Caco-2 (cell line): Measurements from ENCODE around the gene MGAM2. TPM values are rescaled to one million over a fixed set of nuclear protein-coding genes. Genes with fewer than 3 reads are reported as not detected.

ENCODE experiments used
- BruUV-seq: library from RNA; stranded (reverse); fragments of 400-500 nt; replicated peaks from 2 replicates; lab custom pipeline; 2021; lab: Mats Ljungman, UMichigan
- CTCF ChIA-PET: fragments of 300-600 bp; sonication (Branson Sonifier 250); formaldehyde crosslinking; loops from one replicate; lab custom pipeline; 2022; ENCODE audit warnings: antibody characterized with exemption; lab: Charles Lee
- POLR2A ChIA-PET: fragments of 300-600 bp; sonication (Branson Sonifier 250); formaldehyde crosslinking; loops from one replicate; lab custom pipeline; 2022; ENCODE audit warnings: antibody characterized with exemption; lab: Charles Lee
- DNase-seq, 2 experiments: peaks; one replicate each; pipeline versions ENCODE4 v3.0.0 to v3.0.0-alpha.2; 2020 to 2022
- H3K27me3 ChIP-seq: replicated peaks from 2 replicates; pipeline ENCODE4 v1.6.0; 2011; ENCODE audit warnings: low read length; ENCODE audit not compliant: control insufficient read depth, insufficient read depth
- H3K36me3 ChIP-seq: 2 replicates; pipeline ENCODE4 v1.5.1; 2011; ENCODE audit warnings: low read length; ENCODE audit not compliant: control insufficient read depth, insufficient read depth
- H3K4me1 ChIP-seq: fragments of 250-450 bp; sonication (Bioruptor Pico); 2 replicates; pipeline ENCODE4 v1.5.1; 2020; ENCODE audit warnings: mild to moderate bottlenecking
- H3K4me3 ChIP-seq: 2 replicates; pipeline ENCODE4 v1.5.1; 2011; ENCODE audit warnings: low read depth, mild to moderate bottlenecking, control low read depth, low read length
- H3K9me3 ChIP-seq: fragments of 250-450 bp; sonication (Bioruptor Pico); 2 replicates; pipeline ENCODE4 v1.5.1; 2020; ENCODE audit warnings: mild to moderate bottlenecking, moderate library complexity
- H3K27ac Mint-ChIP-seq: one replicate; pipeline ENCODE4 v1.8.0; 2022; ENCODE audit warnings: mixed read lengths; ENCODE audit not compliant: unreplicated experiment
- H3K27me3 Mint-ChIP-seq: one replicate; pipeline ENCODE4 v1.8.0; 2022; ENCODE audit warnings: mixed read lengths; ENCODE audit not compliant: insufficient read depth, unreplicated experiment
- H3K36me3 Mint-ChIP-seq: one replicate; pipeline ENCODE4 v1.8.0; 2022; ENCODE audit warnings: mild to moderate bottlenecking, mixed read lengths; ENCODE audit not compliant: insufficient read depth, unreplicated experiment
- H3K4me1 Mint-ChIP-seq: one replicate; pipeline ENCODE4 v1.8.0; 2022; ENCODE audit warnings: low read depth, mixed read lengths; ENCODE audit not compliant: unreplicated experiment
- H3K4me3 Mint-ChIP-seq: one replicate; pipeline ENCODE4 v1.8.0; 2022; ENCODE audit warnings: mild to moderate bottlenecking, moderate library complexity, mixed read lengths; ENCODE audit not compliant: unreplicated experiment
- H3K9me3 Mint-ChIP-seq: one replicate; pipeline ENCODE4 v1.8.0; 2022; ENCODE audit warnings: mixed read lengths; ENCODE audit not compliant: unreplicated experiment
- intact Hi-C: fragments of 100-400 bp; cut with micrococcal nuclease; formaldehyde crosslinking; loops from one replicate; pipeline ENCODE4 v1.10.0; 2022; ENCODE audit not compliant: unreplicated experiment
- total RNA-seq: library from RNA; stranded (reverse); gene quantifications from 2 replicates; pipeline ENCODE4 v1.2.3, GENCODE V29; 2022
- TF ChIP-seq, protein P1 (sequence below), 2 experiments: fragments of 200-600 bp in 1 of 2; IDR thresholded peaks; 1 replicate in 1 of 2; 2 replicates in 1 of 2; pipeline versions ENCODE4 v1.5.1 to v1.8.0; 2011 to 2022; ENCODE audit warnings: antibody characterized with exemption in 1 of 2, control low read depth in 1 of 2, inconsistent platforms in 1 of 2, low read depth in 1 of 2, low read length in 1 of 2, mild to moderate bottlenecking in 1 of 2, moderate library complexity in 1 of 2; ENCODE audit not compliant: insufficient read depth in 1 of 2, severe bottlenecking in 1 of 2, unreplicated experiment in 1 of 2

The MGAM2 gene
- total RNA-seq, 1 experiment from 2014 or later = 0.70 TPM

DNA sequence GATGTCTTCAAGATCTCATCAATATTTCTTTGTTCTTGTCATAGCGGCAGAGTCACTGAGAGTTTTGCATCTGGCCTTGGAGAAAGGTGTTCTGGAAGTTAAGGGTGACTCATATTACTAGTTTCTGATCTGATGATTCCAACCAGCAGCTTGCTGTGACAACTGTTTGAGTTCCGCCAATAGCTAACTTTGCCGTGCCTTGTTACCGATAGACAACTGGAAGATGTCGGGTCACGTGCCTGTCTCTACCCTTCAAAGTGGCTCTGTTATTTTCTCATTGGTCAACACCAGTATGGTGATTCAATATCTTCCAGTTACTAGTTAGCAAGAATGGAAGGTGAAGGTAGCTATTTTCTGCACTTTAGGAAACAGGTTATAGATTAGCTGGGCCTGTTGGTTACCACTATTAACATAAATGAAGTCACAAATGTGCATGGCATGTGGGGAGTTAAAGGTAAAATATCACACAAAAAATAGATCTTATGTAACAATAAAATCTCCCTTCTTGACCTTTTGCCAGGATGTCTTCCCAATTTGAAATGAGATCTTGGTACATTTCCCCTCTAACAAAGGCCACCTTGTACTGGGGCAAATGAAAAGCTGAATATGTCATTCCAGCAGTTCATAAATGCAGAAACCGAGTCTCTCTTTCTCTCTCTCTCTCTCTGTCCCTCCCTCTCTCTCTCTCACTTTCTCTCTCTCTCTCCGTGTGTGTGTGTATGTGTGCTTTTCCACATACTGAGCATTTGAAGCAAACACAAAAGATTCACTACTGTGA, 2.6 kb upstream of the MGAM2 start:
- H3K27me3 Mint-ChIP-seq = no peaks in the 10 kb centered on the region
- POLR2A ChIA-PET = no interaction called here
- no peaks in the 10 kb centered on the region for H3K36me3 ChIP-seq
- intact Hi-C loops = no loop called here
- no peak for DNase-seq
- H3K4me1 Mint-ChIP-seq = peaks cover 33% of the 10 kb centered on the region
- TF ChIP-seq, protein P1, sequence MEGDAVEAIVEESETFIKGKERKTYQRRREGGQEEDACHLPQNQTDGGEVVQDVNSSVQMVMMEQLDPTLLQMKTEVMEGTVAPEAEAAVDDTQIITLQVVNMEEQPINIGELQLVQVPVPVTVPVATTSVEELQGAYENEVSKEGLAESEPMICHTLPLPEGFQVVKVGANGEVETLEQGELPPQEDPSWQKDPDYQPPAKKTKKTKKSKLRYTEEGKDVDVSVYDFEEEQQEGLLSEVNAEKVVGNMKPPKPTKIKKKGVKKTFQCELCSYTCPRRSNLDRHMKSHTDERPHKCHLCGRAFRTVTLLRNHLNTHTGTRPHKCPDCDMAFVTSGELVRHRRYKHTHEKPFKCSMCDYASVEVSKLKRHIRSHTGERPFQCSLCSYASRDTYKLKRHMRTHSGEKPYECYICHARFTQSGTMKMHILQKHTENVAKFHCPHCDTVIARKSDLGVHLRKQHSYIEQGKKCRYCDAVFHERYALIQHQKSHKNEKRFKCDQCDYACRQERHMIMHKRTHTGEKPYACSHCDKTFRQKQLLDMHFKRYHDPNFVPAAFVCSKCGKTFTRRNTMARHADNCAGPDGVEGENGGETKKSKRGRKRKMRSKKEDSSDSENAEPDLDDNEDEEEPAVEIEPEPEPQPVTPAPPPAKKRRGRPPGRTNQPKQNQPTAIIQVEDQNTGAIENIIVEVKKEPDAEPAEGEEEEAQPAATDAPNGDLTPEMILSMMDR (IDR thresholded peaks at IDR 0.05; ENCODE audit: insufficient read depth in 1 of 2, low read depth in 1 of 2, low read length in 1 of 2, severe bottlenecking in 1 of 2, unreplicated experiment in 1 of 2) = no peak
- H3K9me3 ChIP-seq = no peaks in the 10 kb centered on the region
- H3K27me3 ChIP-seq = no peaks in the 10 kb centered on the region
- no peak overlapping the region for H3K4me3 Mint-ChIP-seq
- H3K36me3 Mint-ChIP-seq = peaks cover 6% of the 10 kb centered on the region
- CTCF ChIA-PET = no interaction called here
- H3K4me1 ChIP-seq = peaks cover 26% of the 10 kb centered on the region
- no peaks in the 10 kb centered on the region for H3K9me3 Mint-ChIP-seq
- no TSS peak for BruUV-seq
- H3K27ac Mint-ChIP-seq = no peak overlapping the region
- no peak overlapping the region for H3K4me3 ChIP-seq

DNA sequence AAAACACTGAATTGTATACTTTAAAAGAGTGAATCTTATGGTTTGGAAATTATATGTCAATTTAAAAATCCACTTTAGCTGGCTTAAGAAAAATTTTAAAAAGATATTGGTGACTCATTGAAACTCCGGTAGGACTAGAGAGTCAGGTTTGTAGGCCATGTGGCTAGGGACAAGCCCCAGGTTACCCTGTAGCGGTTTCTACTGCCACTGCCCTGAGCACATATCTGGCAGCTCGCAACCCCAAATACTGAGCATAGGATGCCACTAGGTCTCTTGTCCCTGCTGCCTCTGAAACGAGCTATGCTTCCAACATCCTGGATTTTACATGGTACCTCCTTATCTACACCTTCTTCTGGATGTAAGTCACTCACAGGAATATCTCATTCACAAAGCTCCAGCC, 1.4 kb upstream of the MGAM2 start:
- intact Hi-C loops = no loop called here
- Histone ChIP-seq H3K4me3 (no peak overlapping the region), H3K36me3 (no peaks in the 10 kb centered on the region), H3K9me3 (no peaks in the 10 kb centered on the region), H3K27me3 (no peaks in the 10 kb centered on the region), H3K4me1 (peaks cover 19% of the 10 kb centered on the region)
- no peaks in the 10 kb centered on the region for H3K27me3 Mint-ChIP-seq
- no peak overlapping the region for H3K27ac Mint-ChIP-seq
- no TSS peak for BruUV-seq
- DNase-seq = no peak
- no peaks in the 10 kb centered on the region for H3K9me3 Mint-ChIP-seq
- TF ChIP-seq, protein P1 (IDR thresholded peaks at IDR 0.05; ENCODE audit: insufficient read depth in 1 of 2, low read depth in 1 of 2, low read length in 1 of 2, severe bottlenecking in 1 of 2, unreplicated experiment in 1 of 2) = no peak
- H3K4me3 Mint-ChIP-seq = no peak overlapping the region
- POLR2A ChIA-PET = no interaction called here
- H3K4me1 Mint-ChIP-seq = peaks cover 29% of the 10 kb centered on the region
- CTCF ChIA-PET = interaction anchor here (0.5 kb wide), 1 partner anchor 42 kb away, joined by 4 read pairs; no protein-coding TSS in a partner anchor
- H3K36me3 Mint-ChIP-seq = peaks cover 6% of the 10 kb centered on the region

DNA sequence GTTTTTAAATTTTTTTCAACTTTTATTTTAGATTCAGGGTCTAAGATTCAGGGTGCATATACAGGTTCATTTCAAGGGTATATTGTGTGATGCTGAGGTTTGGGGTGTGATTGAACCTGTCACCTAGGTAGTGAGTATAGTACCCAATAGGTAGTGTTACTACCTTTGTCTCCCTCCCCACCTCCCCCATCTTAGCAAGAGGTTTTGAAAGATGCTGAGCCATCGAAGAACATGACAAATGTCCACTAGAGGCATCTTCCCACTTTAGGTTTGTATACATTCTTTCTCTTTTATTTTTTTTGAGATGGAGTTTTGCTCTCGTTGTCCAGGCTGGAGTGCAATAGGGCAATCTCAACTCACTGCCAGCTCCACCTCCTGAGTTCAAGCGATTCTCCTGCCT, 880 bp upstream of the MGAM2 start:
- ChIA-PET POLR2A (no interaction called here), CTCF (interaction anchor here (0.5 kb wide), 1 partner anchor 42 kb away, joined by 4 read pairs; no protein-coding TSS in a partner anchor)
- no peak overlapping the region for H3K4me3 Mint-ChIP-seq
- no peaks in the 10 kb centered on the region for H3K9me3 ChIP-seq
- no TSS peak for BruUV-seq
- H3K27ac Mint-ChIP-seq = no peak overlapping the region
- H3K9me3 Mint-ChIP-seq = no peaks in the 10 kb centered on the region
- H3K36me3 Mint-ChIP-seq = peaks cover 6% of the 10 kb centered on the region
- TF ChIP-seq, protein P1 (IDR thresholded peaks at IDR 0.05; ENCODE audit: insufficient read depth in 1 of 2, low read depth in 1 of 2, low read length in 1 of 2, severe bottlenecking in 1 of 2, unreplicated experiment in 1 of 2) = no peak
- no peaks in the 10 kb centered on the region for H3K27me3 Mint-ChIP-seq
- no peak overlapping the region for H3K4me3 ChIP-seq
- peaks cover 24% of the 10 kb centered on the region for H3K4me1 Mint-ChIP-seq
- H3K4me1 ChIP-seq = peaks cover 13% of the 10 kb centered on the region
- no peak for DNase-seq
- H3K27me3 ChIP-seq = no peaks in the 10 kb centered on the region
- H3K36me3 ChIP-seq = no peaks in the 10 kb centered on the region
- intact Hi-C loops = no loop called here
